Right renal pelvis (tissue), 4 donors: Measurements from ENCODE around the gene LARP4B. TPM values are rescaled to one million over a fixed set of nuclear protein-coding genes. Genes with fewer than 3 reads are reported as not detected.

Experiments
- DNase-seq, 4 donors: peaks; one replicate each; pipeline ENCODE4 v3.0.0-alpha.2; 2013; ENCODE audit warnings: low read depth in 4 of 4, low spot score in 3 of 4, missing footprints in 1 of 4
- polyA plus RNA-seq, 4 donors: library from polyadenylated mRNA; unstranded; fragments of 120-200 nt; gene quantifications; one replicate each; pipeline ENCODE4 v1.2.1, GENCODE V29; 2013; ENCODE audit not compliant: insufficient read length in 4 of 4

LARP4B gene
- polyA plus RNA-seq, 4 donors, result 41.9 to 49.4 (median 43.0) TPM

DNA sequence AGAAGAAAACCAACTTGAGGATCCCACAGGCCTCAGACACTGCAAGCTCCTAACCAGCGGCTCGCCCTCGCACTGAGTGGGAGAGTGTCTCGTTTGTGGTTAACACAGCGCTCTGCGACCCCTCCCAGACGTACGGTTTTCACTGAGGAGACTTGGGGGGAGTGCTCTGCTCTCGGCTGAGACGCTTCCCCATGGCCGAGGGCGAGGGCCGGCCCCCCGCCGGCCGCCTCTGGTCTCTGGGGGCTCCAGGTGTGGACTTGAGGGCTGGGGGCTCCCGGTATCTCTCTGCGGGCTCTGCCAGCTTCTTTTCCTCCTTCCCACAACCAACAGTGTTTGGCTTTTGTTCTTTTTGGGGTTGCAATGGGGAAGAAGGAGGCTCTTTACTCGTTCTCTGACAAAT lies 118.7 kb downstream of the LARP4B start:
- no peak for DNase-seq

- no peak for DNase-seq
These were observed 119.9 kb downstream of the LARP4B start for GRCh38 chr10:811379-812175.

- no peak for DNase-seq
These were observed 121.1 kb downstream of the LARP4B start for GRCh38 chr10:810351-810846.

DNA sequence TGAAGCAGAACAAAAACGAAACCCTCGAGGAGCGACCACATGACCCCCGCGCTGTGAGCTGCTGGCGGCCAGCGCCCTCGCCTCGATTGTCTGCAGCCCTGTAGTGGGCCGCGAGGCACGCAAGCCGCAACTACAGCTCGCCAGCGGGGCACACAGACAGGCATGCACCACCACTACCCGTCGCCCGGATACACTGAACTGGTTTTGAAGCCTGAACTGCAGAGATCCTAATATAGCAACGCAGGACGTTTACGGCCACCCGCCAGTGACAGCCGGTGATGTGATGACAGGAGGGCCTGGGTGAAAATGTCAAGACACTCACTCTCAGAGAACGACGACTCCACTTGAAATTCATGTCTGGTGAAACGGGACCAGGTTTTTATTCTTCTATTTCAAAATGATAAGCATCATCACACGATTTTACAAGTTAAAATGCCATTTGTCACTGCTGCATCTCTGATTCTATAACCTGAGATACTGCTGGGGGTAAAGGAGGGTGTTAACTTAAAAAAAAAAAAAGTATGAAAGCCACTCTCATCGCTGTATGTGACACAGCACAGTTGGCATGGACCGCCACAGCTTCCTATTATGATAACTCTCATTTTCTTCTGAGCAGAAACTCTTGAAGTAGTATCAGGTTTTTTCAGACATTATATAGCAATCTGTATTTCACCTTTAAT lies 121.7 kb downstream of the LARP4B start:
- no peak for DNase-seq

DNA sequence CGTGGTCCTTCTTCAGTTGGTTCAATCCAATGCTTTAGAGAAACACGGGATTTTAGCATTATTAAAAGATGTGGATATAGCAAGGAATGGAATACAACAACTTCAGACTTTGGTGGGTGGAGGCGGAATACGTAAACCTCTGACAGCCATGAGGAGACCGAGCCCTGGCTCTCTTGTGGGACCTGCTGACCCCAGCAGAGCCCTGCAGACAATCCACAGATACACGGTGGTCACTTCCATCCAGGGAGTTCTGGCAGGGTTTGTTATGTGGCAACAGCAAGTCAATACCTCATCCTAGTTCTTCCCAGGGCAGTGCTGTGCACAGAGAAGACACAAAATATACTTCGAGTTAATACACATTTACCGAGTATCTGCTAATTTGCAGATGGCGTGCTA lies 123.5 kb downstream of the LARP4B start:
- no peak for DNase-seq

DNA sequence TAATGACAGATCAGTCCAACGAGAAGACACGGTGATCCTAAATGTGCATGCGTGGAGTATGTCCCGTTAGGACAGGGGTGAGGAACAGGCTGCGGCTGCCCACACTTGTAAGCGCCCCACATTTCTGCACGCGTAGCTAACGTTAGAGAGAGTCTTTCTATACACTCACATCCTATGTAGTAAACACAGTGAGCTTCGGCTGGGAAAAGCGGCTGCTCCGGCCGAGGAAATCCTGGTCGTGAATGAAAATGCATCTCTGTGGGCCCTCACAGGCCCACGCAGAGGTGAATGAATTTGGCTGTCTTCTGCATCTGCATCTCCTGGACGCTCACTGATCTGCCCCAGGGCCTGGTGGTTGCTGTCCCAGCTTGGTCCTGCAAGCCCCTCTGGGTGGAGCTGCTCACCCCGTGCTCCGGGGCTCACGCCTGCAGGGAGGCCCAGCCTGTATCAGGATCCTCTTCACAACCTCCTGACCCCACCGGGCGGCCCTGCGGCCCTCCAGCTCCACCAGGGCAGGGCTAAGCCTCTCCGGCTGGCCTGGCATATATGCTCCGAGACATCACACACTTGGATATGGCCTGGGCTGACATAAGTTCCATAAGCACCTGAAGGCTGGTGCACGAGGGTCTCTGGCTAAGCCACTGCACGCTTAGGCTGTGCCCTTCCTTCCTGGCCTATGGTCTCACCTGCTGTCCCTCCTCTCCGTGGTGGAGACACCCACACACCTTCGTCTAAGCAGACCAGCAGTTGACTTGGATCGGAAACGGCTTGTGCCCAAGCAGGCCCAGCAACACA lies 124.1 kb downstream of the LARP4B start:
- DNase-seq, result no peak

DNA sequence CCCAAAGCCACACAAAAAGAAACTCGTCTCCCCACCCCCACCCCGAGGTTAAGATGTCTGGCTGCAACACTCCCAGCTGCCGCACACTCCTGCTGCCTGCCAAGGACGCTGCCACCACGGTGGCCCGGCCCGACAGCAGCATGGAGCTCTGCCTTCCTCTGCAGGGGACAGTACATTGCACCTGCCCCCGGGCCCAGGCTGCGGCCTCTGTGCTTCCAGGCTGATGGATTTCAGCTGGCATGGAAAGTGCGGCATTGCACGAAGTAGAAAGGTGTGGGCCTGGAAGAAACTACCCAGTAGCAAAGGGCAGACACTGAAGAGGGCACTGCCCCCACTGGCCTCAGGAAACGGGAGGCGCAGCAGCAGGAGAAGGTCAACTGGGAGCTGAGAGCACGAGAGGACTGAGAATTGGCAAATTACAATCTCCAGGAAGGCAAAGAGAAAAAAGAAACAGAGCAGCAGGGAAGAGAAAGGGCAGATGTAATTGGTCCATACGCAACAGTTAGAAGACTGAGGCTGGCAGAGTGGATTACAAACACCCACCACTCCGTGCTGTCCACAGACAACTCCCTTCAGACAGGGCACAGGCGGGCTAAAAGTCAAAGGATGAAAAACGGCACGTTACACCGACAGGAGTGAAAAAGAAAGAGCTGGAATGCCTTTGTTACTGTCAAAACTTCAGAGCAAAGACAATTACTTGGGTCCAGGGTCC lies 124.9 kb downstream of the LARP4B start:
- no peak for DNase-seq

- no peak for DNase-seq
These were observed 125.7 kb downstream of the LARP4B start for GRCh38 chr10:805620-806305.

DNA sequence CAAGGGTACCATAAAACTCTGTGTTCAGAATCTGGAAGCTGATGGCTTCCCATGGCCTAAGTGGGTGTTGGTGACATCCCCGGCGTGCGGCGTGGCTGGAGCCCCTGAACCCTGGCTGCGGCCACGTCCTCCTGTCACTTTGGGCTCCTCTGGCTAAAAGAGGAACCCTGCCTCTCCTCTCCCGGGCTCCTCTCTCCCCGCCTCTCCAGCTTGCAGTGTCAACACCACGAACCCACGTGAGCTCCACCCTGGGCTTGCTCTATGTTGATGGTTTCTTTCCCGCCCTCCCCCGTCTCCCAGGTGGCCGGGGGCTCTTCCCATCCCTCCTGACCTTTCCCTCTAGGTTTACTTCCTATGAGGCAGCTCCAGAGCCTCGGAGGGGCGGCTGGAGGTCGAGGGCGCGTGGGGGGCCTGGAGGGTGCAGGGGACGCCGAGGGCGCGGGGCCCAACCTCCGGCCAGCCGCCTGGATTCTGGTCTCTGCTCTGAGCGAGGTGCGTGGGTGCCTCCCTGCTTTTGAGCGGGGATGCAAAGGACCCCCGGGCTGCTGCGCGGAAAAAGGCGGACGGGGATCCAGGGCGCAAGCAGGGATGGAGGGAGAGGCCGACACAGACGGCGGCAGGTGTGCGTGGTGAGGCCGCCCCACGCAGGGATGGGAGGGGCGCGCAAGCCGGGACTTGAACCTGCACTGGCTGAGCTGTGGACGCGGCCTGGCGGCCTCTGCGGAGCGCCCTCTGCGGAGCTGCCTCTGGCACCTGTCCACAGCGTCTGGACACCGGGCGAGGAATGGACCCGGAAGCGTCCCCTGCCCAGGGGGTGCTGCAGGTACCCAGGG lies 126.5 kb downstream of the LARP4B start:
- DNase-seq, result no peak

DNA sequence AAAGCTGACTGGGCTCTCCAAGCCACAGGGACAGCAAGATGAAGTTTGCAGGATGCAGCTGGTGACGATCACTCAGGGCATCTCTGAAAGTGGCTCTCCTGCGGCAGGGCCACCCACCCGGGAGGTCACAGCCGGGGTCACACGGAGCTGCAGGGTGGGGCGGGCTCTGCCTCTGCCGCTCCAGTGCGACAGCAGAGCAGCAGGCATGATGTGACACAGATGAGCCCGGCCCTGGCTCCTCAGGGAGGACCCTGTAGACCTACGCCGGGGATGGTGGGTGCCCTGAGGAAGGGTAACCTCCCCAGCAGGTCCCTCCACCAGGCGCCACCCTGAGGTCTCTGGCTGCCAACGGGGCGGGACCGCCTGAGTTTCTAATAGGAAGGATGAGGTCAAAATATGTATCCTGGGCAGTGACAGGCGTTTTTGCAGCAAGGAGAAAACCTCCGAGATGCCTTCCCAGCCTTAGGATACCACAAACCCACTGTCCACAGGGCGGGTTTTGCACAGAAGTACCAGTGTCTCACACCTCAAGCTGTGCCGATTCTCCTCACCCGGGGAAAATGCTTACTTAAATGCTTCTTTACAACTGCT lies 127.2 kb downstream of the LARP4B start:
- DNase-seq, result no peak

- no peak for DNase-seq
These were observed 128.3 kb downstream of the LARP4B start for GRCh38 chr10:803041-803741.

GRCh38 chr10:802506-802905 lies 129.0 kb downstream of the LARP4B start:
- DNase-seq, result no peak

DNA sequence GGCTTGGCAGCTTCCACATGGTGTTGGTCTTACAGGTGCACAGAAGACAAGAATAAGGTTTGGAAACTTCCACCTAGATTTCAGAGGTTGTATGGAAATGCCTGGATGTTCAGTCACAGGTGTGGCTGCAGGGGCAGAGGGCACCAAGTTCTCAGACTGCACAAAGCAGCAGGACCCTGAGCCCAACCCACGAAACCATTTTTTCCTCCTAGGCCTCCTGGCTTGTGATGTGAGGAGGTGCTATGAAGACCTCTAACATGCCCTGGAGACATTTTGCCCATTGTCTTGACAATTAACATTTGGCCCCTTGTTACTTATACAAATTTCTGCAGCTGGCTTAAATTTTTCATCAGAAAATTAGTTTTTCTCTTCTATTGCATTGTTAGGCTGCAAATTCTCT lies 134.3 kb downstream of the LARP4B start:
- DNase-seq, result no peak

DNA sequence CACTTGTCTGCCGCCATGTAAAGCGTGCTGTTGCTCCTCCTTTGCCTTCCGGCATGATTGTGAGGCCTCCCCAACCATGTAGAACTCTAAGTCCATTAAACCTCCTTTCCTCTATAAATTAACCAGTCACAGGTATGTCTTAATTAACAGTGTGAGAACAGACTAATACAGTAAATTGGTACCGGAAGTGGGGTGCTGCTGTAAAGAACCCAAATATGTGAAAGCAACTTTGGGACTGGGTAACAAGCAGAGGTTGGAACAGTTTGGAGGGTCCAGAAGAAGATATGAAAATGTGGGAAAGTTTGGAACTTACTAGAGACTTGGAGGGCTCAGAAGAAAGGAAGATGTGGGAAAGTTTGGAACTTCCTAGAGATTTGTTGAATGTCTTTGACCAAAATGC lies 135.3 kb downstream of the LARP4B start:
- no peak for DNase-seq

DNA sequence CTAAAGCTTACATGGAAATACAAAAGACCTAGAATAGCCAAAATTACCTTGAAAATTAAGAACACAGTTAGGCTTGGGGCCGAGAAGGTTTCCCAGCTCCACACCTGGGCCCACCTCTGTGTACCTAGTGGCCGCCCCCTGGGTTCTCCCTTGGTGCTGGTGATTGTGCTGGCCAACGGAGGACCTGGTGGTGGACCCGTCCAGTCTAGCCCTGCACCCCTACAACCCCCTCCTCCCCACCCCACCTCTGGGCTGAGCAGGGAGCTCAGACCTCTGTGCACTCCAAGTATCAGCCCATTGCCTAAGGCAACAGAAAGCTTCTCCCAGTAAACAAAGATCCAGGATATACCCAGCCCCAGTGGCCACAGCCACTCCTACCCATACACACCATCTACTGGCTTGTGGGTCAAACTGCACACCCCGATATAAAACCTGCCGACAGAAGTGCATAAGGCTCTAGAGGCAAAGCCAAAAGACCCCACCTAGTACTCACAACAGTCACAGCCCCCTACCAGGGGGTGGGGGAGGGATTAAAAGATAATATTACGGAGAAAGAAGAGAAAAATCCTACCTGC lies 137.0 kb downstream of the LARP4B start:
- no peak for DNase-seq

DNA sequence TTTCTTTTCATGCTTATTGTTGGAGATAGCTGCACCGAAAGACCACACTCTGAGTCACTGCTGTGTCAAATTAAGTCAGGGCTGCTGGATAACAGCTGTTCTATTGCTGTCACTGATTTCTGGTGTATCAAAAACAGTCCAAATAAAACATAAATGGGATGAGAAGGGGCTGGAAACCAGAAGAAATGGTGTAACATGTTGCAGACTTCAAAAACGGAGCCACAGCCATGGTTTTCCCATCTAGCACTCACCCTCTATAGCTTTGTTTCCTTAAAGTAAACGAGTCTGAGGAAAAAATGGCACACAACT lies 138.8 kb downstream of the LARP4B start:
- no peak for DNase-seq

DNA sequence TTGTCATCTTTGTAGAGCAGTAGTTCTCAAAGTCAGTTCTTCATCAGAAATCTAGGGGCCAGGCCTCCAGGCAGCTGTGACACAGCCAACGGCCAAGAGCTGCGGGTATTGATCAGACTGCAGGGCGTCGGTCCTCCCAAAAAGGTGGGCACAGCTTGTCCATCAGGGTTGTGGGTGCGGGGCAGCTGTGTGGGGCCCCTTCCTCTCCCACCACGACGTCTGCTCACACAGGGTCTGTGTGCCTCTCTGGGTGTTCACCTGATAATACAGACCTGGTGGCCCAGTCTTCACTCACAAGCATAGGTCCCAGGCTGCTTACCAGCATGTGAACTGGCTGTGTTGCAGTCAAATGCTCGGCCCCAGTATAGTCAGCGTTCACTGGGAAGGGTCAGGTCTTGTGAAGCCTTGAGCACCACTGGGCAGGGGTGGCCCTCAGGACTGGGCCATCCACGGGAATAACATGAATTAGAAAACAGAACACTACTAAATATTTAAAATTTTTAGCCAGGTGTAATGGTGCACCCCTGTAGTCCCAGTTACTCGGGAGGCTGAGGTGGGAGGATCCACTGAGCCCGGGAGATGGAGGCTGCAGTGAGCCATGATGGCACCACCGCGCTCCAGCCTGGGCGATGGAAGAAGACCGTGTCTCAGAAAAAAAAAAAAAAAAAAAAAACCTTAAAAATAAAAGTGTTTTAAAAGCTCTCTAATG lies 139.3 kb downstream of the LARP4B start:
- DNase-seq, result no peak
